ENCODE data around the gene PDCD1. TPM values are rescaled to one million over a fixed set of nuclear protein-coding genes. Genes with fewer than 3 reads are reported as not detected.

The PDCD1 gene
- total RNA-seq, 2 donors from 2014 or later = 0.21 to 0.35 TPM

DNA sequence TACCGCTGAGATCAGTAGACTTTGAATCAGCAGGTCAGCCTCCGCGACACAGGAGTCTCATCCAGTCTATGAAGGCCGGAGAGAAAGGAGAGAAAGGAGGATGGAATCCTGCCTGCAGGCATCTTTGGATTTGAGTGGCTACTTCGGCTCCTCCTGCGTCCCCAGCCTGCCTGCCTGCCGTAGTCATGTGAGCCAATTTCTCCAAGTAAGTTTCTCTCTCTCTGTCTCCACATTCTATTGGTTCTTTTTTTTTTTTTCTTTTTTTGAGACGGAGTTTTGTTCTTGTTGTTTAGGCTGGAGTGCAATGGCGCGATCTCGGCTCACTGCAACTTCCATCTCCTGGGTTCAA lies 16.7 kb downstream of the PDCD1 start:
- Histone ChIP-seq H3K4me1 (no peaks in the 10 kb centered on the region), H3K36me3 (no peaks in the 10 kb centered on the region), H3K9ac (ENCODE audit: low read depth in 2 of 2, low read length in 2 of 2) (no peak overlapping the region), H3K9me3 (no peaks in the 10 kb centered on the region), H3K27me3 (no peaks in the 10 kb centered on the region), H3K27ac (no peak overlapping the region), H3K4me3 (no peak overlapping the region)
- DNase-seq = no peak
- no peak for TF ChIP-seq CTCF (IDR thresholded peaks at IDR 0.05)
- intact Hi-C loops (cut with DNase I) = no loop called here

- Histone ChIP-seq H3K4me3 (no peak overlapping the region), H3K36me3 (no peaks in the 10 kb centered on the region), H3K4me1 (no peaks in the 10 kb centered on the region), H3K27ac (no peak overlapping the region), H3K9ac (ENCODE audit: low read depth in 2 of 2, low read length in 2 of 2) (no peak overlapping the region), H3K27me3 (no peaks in the 10 kb centered on the region), H3K9me3 (no peaks in the 10 kb centered on the region)
- intact Hi-C loops (cut with DNase I) = no loop called here
- DNase-seq = no peak
- TF ChIP-seq CTCF (IDR thresholded peaks at IDR 0.05) = no peak
Measured at GRCh38 chr2:241841181-241842066, 17.3 kb downstream of the PDCD1 start.

- H3K4me3 ChIP-seq = no peak overlapping the region
- no peaks in the 10 kb centered on the region for H3K27me3 ChIP-seq
- no peak overlapping the region for H3K27ac ChIP-seq
- H3K9me3 ChIP-seq = no peaks in the 10 kb centered on the region
- no peaks in the 10 kb centered on the region for H3K4me1 ChIP-seq
- no peak overlapping the region for H3K9ac ChIP-seq (ENCODE audit: low read depth in 2 of 2, low read length in 2 of 2)
- no peaks in the 10 kb centered on the region for H3K36me3 ChIP-seq
- TF ChIP-seq CTCF (IDR thresholded peaks at IDR 0.05) = no peak
- no peak for DNase-seq
- intact Hi-C loops (cut with DNase I) = no loop called here
Measured at GRCh38 chr2:241837197-241837965, 21.3 kb downstream of the PDCD1 start.

- no peak for DNase-seq
- intact Hi-C loops (cut with DNase I) = no loop called here
- H3K36me3 ChIP-seq = no peaks in the 10 kb centered on the region
- H3K9ac ChIP-seq (ENCODE audit: low read depth in 2 of 2, low read length in 2 of 2) = no peak overlapping the region
- no peaks in the 10 kb centered on the region for H3K9me3 ChIP-seq
- no peaks in the 10 kb centered on the region for H3K4me1 ChIP-seq
- H3K27me3 ChIP-seq = no peaks in the 10 kb centered on the region
- H3K4me3 ChIP-seq = no peak overlapping the region
- no peak for TF ChIP-seq CTCF (IDR thresholded peaks at IDR 0.05)
- H3K27ac ChIP-seq = no peak overlapping the region
Measured at GRCh38 chr2:241836292-241836691, 22.4 kb downstream of the PDCD1 start.

DNA sequence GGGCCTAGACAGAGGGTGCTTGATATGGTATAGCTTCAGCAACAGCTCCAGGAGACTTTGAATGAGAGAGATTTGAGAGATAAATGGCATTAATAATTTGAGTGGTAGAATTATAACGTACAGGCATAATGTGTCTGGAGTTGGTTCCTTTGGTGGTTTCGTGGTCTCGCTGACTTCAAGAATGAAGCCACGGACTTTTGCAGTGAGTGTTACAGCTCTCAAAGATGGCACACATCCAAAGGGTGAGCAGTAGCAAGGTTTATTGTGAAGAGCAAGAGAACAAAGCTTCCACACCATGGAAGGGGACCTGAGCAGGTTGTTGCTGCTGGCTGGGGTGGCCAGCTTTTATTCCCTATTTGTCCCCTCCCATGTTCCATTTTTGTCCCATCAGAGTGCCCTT lies 23.1 kb downstream of the PDCD1 start:
- no peak for DNase-seq
- H3K27me3 ChIP-seq = no peaks in the 10 kb centered on the region
- H3K9me3 ChIP-seq = no peaks in the 10 kb centered on the region
- intact Hi-C loops (cut with DNase I) = no loop called here
- no peaks in the 10 kb centered on the region for H3K36me3 ChIP-seq
- no peaks in the 10 kb centered on the region for H3K4me1 ChIP-seq
- no peak overlapping the region for H3K4me3 ChIP-seq
- no peak overlapping the region for H3K27ac ChIP-seq
- TF ChIP-seq CTCF (IDR thresholded peaks at IDR 0.05) = no peak
- H3K9ac ChIP-seq (ENCODE audit: low read depth in 2 of 2, low read length in 2 of 2) = no peak overlapping the region
